Prostate gland (tissue), 2 donors: ENCODE results near the gene ADISSP. TPM values are rescaled to one million over a fixed set of nuclear protein-coding genes. Genes with fewer than 3 reads are reported as not detected.

Experiments
- DNase-seq: peaks from one replicate; pipeline ENCODE4 v3.0.0-alpha.2; 2019; ENCODE audit warnings: low spot score
- H3K27ac ChIP-seq, 2 donors: fragments of 200-600 bp; sonication (generic); 2 replicates each; pipeline ENCODE4 v1.5.1; 2017 to 2019
- H3K27me3 ChIP-seq: fragments of 200-600 bp; sonication (generic); replicated peaks from 2 replicates; pipeline ENCODE4 v1.5.1; 2019; ENCODE audit not compliant: insufficient read depth
- H3K36me3 ChIP-seq, 2 donors: fragments of 200-600 bp; sonication (generic); 1 replicate in 1 of 2; 2 replicates in 1 of 2; pipeline versions ENCODE4 v1.5.1 to v1.8.1; 2017 to 2019
- H3K4me1 ChIP-seq: fragments of 200-600 bp; sonication (generic); replicated peaks from 2 replicates; pipeline ENCODE4 v1.5.1; 2019
- H3K4me3 ChIP-seq, 2 donors: fragments of 200-600 bp; sonication (generic); 2 replicates each; pipeline ENCODE4 v1.5.1; 2017 to 2019
- H3K9me3 ChIP-seq: fragments of 200-600 bp; sonication (generic); 2 replicates; pipeline ENCODE4 v1.5.1; 2017
- POLR2A ChIP-seq: fragments of 450-650 bp; IDR thresholded peaks from one replicate; pipeline ENCODE4 v1.6.1; 2016; ENCODE audit warnings: antibody characterized with exemption, mild to moderate bottlenecking
- POLR2AphosphoS5 ChIP-seq: sonication (generic); formaldehyde crosslinking; IDR thresholded peaks from one replicate; pipeline ENCODE4 v1.6.1; 2017; ENCODE audit warnings: antibody characterized with exemption
- WGBS: methylation state at CpG from one replicate; pipeline ENCODE4 v1.1.5; 2018; 5-methylcytosine and 5-hydroxymethylcytosine counted together
- intact Hi-C: fragments of 100-400 bp; cut with DNase I; formaldehyde crosslinking; loops from one replicate; pipeline ENCODE4 v1.14.2; 2022
- total RNA-seq, 2 donors: library from RNA; depleted of rRNA; stranded (reverse); fragments of >200 nt; gene quantifications; one replicate each; pipeline ENCODE4 v1.1.0, GENCODE V29; 2016
- TF ChIP-seq, protein P1 (sequence below), 4 experiments: fragments of 200-600 bp in 2 of 4; fragments of 450-650 bp in 2 of 4; sonication (generic) in 2 of 4; IDR thresholded peaks; 1 replicate in 3 of 4; 2 replicates in 1 of 4; pipeline ENCODE4 v1.5.1; 2016 to 2019; ENCODE audit warnings: antibody characterized with exemption in 4 of 4, mild to moderate bottlenecking in 2 of 4, moderate library complexity in 2 of 4

The ADISSP gene
- total RNA-seq, 2 donors from 2014 or later = 11.8 to 14.6 TPM

DNA sequence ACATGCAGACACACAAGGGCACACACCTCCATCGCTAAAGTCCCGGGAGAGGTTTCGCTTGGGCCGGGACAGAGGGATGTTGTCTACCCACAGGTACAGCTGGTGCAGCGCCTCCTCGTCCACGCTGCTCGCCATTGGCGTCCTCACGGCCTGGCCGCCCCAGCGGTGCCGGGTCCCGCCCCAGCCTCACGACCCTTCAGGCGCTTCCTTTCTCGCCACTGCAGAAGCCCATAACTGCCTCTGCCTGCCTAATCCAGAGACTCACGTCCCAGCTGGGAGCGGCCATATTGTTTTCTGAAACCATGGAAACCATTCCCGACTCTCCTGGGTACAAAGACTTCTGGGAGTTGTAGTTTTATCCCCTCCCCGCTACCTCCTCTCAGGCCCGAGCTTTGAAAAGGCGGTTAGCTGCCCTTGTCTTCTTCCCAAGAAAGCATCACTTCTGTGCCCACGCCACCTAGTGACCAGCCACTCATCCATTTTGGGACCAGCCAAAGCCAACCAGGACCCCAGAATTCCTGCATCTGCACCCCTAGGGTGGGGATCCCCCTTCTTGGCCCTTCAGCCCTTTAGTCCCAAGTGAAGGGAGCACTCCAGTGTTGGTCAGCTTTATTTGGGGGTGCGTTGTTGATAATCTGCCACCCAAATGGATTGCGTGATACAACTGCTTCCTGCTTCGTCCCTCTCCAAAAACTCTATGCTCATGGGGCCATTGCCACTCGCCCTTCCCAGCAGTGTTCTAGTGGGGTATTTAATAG, 13.8 kb upstream of the ADISSP start, which contains the start of gene SPEF1:
Gene SPEF1, minus strand, starts transcription at position 296 of the 758 bp plus-strand sequence. Its CDS starts 161 bp downstream, at position 135.
- 14% methylated on average over 28 of the region's 28 CpGs for WGBS
- Histone ChIP-seq H3K36me3 (no peaks in the 10 kb centered on the region), H3K27ac (peak within 1 kb of the TSS; percentile 42 to 44), H3K4me3 (peak within 1 kb of the TSS; percentile 12 to 32), H3K27me3 (no peaks in the 10 kb centered on the region), H3K9me3 (no peaks in the 10 kb centered on the region), H3K4me1 (peaks cover 22% of the 10 kb centered on the region)
- peak; percentile 76 for DNase-seq
- TF ChIP-seq POLR2A (no peak), POLR2AphosphoS5 (peak; percentile 86)
- TF ChIP-seq, protein P1, sequence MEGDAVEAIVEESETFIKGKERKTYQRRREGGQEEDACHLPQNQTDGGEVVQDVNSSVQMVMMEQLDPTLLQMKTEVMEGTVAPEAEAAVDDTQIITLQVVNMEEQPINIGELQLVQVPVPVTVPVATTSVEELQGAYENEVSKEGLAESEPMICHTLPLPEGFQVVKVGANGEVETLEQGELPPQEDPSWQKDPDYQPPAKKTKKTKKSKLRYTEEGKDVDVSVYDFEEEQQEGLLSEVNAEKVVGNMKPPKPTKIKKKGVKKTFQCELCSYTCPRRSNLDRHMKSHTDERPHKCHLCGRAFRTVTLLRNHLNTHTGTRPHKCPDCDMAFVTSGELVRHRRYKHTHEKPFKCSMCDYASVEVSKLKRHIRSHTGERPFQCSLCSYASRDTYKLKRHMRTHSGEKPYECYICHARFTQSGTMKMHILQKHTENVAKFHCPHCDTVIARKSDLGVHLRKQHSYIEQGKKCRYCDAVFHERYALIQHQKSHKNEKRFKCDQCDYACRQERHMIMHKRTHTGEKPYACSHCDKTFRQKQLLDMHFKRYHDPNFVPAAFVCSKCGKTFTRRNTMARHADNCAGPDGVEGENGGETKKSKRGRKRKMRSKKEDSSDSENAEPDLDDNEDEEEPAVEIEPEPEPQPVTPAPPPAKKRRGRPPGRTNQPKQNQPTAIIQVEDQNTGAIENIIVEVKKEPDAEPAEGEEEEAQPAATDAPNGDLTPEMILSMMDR (IDR thresholded peaks at IDR 0.05) = peak in 3 of 4 experiments; percentile 35 to 48 (median 44)
- intact Hi-C loops = no loop called here

DNA sequence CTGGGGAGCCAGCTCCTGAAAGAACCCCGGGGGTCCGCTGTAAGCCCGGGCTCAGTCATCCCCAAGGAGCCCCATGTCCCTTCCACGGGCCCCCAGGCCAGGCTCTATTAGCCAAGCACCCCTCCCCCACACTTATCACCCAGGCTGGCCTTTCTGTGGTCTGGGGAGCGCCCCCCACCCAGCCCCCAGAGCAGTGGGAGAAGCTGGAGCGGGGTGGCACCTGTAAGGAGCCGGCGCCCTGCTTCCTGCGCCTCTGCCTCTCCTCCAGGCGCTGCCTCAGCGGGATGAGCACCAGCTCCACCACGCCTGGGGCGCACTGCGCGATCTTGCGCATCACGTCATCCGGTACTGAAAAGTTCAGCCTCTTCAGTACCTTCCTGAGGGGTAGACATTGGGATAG, 11.4 kb upstream of the ADISSP start:
- Histone ChIP-seq H3K4me3 (no peak overlapping the region), H3K27ac (no peak overlapping the region), H3K4me1 (peaks cover 9% of the 10 kb centered on the region), H3K36me3 (no peaks in the 10 kb centered on the region), H3K27me3 (no peaks in the 10 kb centered on the region), H3K9me3 (no peaks in the 10 kb centered on the region)
- 66% methylated on average over 14 of the region's 18 CpGs for whole genome bisulfite sequencing
- intact Hi-C loops = loop anchor here (5.0 kb wide), 1 partner anchor 62 kb away; no protein-coding TSS in a partner anchor
- TF ChIP-seq POLR2AphosphoS5 (no peak), POLR2A (no peak)
- TF ChIP-seq, protein P1 (IDR thresholded peaks at IDR 0.05) = no peak
- DNase-seq = no peak

DNA sequence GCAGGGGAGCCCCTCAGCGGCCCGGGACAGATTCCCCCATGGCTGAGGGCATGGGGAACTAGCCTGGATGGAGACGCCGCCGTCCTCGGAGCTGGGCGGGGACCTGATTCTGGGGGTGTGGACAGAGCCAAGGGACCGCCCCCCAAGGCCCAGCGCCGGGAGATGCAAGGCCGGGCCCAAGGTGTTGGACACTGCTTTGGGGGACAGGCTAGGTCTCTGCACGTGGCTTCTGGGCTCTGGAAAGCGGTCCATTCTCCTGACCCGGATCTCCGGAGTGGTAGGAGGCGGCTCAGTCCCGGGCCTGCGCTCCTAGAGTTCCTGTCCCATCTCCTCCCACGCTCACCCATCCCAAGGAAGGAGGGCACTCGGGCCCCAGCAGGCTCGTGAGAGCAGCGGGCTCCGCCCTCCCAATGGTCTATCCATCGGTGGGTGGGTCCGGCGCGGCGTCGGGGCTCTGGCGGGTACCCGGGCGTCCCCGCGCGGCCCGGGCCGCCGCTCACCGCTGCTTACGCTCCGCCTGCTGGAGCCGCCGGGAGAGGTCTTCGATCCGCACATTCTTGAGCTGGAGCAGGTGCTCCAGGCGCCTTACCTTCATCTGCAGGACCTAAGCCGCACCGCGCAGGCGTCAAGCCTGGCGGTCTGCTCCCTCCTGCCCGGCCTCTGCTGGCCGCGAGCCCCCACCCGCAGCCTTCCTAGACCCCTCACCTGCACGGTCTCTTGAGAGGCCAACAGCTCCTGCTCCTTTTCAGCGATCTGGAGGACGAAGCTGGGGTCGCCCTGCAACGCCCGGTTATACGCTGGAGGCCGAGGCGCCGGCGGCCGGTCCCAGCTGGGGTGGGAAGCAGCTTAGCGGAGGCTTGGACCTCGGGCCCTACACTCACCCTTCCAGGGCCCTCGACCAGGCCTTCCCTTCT, 10.4 kb upstream of the ADISSP start:
- H3K4me3 ChIP-seq = peak overlapping the region; percentile 27 to 35
- no peaks in the 10 kb centered on the region for H3K36me3 ChIP-seq
- intact Hi-C loops = loop anchor here (5.0 kb wide), 1 partner anchor 61 kb away; no protein-coding TSS in a partner anchor
- H3K27ac ChIP-seq = no peak overlapping the region
- no peaks in the 10 kb centered on the region for H3K27me3 ChIP-seq
- H3K4me1 ChIP-seq = peaks cover 4% of the 10 kb centered on the region
- WGBS = 10% methylated on average over 49 of the region's 70 CpGs
- H3K9me3 ChIP-seq = no peaks in the 10 kb centered on the region
- DNase-seq = no peak
- no peak for TF ChIP-seq POLR2A
- TF ChIP-seq, protein P1 (IDR thresholded peaks at IDR 0.05) = peak in 1 of 4 experiments; percentile 28

GRCh38 chr20:3777381-3777715, 9.8 kb upstream of the ADISSP start:
- H3K27me3 ChIP-seq = no peaks in the 10 kb centered on the region
- no peaks in the 10 kb centered on the region for H3K36me3 ChIP-seq
- no peak overlapping the region for H3K27ac ChIP-seq
- WGBS = 11% methylated on average over 16 of the region's 16 CpGs
- intact Hi-C loops = loop anchor here (5.0 kb wide), 1 partner anchor 60 kb away; no protein-coding TSS in a partner anchor
- TF ChIP-seq, protein P1 (IDR thresholded peaks at IDR 0.05) = no peak
- TF ChIP-seq POLR2A (no peak), POLR2AphosphoS5 (no peak)
- no peak for DNase-seq
- H3K4me3 ChIP-seq = peak overlapping the region; percentile 27 to 35
- H3K9me3 ChIP-seq = no peaks in the 10 kb centered on the region
- no peaks in the 10 kb centered on the region for H3K4me1 ChIP-seq
